Endothelial cell of umbilical vein (primary cell): ENCODE data around the gene FOXJ1. TPM values are rescaled to one million over a fixed set of nuclear protein-coding genes. Genes with fewer than 3 reads are reported as not detected.

Experiments
- BruUV-seq: library from RNA; stranded (reverse); fragments of 400-500 nt; replicated peaks from 2 replicates; lab custom pipeline; 2021; lab: Mats Ljungman, UMichigan
- CTCF ChIA-PET: fragments of 300-600, 350-600 bp; sonication (Branson Sonifier 250); formaldehyde crosslinking; loops from one replicate; lab custom pipeline; 2021; ENCODE audit warnings: antibody characterized with exemption, inconsistent platforms; lab: Charles Lee
- POLR2A ChIA-PET: fragments of 300-600, 350-600 bp; sonication (Branson Sonifier 250); formaldehyde crosslinking; loops from one replicate; lab custom pipeline; 2021; ENCODE audit warnings: antibody characterized with exemption, inconsistent platforms; lab: Charles Lee
- DNase-seq: peaks from one replicate; pipeline ENCODE4 v3.0.0-alpha.2; 2011; ENCODE audit warnings: low read depth, low spot score
- FAIRE-seq: peaks from 2 replicates; lab custom pipeline; 2011; peaks lifted over from hg19 to GRCh38; lab: Jason Lieb, UNC
- H2AFZ ChIP-seq: 2 replicates; pipeline ENCODE4 v1.6.0; 2012; ENCODE audit warnings: low read depth, low read length, control low read depth, inconsistent platforms
- H3K27ac ChIP-seq: 2 replicates; pipeline ENCODE4 v1.5.1; 2011; ENCODE audit warnings: low read depth, mild to moderate bottlenecking, control low read depth, low read length, moderate library complexity; ENCODE audit not compliant: insufficient read depth
- H3K27me3 ChIP-seq, 2 experiments: 2 replicates each; pipeline versions ENCODE4 v1.6.0 to v1.6.1; 2011; ENCODE audit warnings: low read length in 2 of 2, mixed read lengths in 1 of 2; ENCODE audit not compliant: control insufficient read depth in 2 of 2, insufficient read depth in 2 of 2
- H3K36me3 ChIP-seq, 2 experiments: 2 replicates in 1 of 2; 3 replicates in 1 of 2; pipeline ENCODE4 v1.5.1; 2011; ENCODE audit warnings: low read length in 2 of 2, mild to moderate bottlenecking in 1 of 2, moderate library complexity in 1 of 2; ENCODE audit not compliant: control insufficient read depth in 2 of 2, insufficient read depth in 2 of 2; ENCODE audit errors: extremely low read depth in 1 of 2
- H3K4me1 ChIP-seq: 3 replicates; pipeline ENCODE4 v1.5.1; 2011; ENCODE audit warnings: mild to moderate bottlenecking, low read length; ENCODE audit not compliant: control insufficient read depth, insufficient read depth; ENCODE audit errors: extremely low read depth
- H3K4me2 ChIP-seq: 2 replicates; pipeline ENCODE4 v1.6.1; 2011; ENCODE audit warnings: low read length, control low read depth, mixed read lengths; ENCODE audit not compliant: insufficient read depth
- H3K4me3 ChIP-seq, 3 experiments: fragments of 200-600 bp in 1 of 3; sonication (generic), shearing (Covaris generic) in 1 of 3; replicated peaks in 1 of 3; 2 replicates each; pipeline ENCODE4 v1.5.1; 2011 to 2016; ENCODE audit warnings: control low read depth in 3 of 3, low read length in 3 of 3, mild to moderate bottlenecking in 2 of 3, inconsistent platforms in 1 of 3, low read depth in 1 of 3, moderate library complexity in 1 of 3; ENCODE audit not compliant: insufficient read depth in 1 of 3
- H3K79me2 ChIP-seq: 2 replicates; pipeline ENCODE4 v1.6.0; 2012; ENCODE audit warnings: low read length, inconsistent platforms; ENCODE audit not compliant: control insufficient read depth, insufficient read depth
- H3K9ac ChIP-seq: replicated peaks from 2 replicates; pipeline ENCODE3; 2011; ENCODE audit warnings: low read length, control low read depth; ENCODE audit not compliant: insufficient read depth; ENCODE audit errors: extremely low read depth
- H3K9me1 ChIP-seq: replicated peaks from 3 replicates; pipeline ENCODE4 v1.6.0; 2011; ENCODE audit warnings: mild to moderate bottlenecking, low read length; ENCODE audit not compliant: control insufficient read depth, insufficient read depth; ENCODE audit errors: extremely low read depth
- H3K9me3 ChIP-seq: replicated peaks from 2 replicates; pipeline ENCODE4 v1.5.1; 2012; ENCODE audit warnings: low read length, inconsistent platforms; ENCODE audit not compliant: control insufficient read depth, insufficient read depth
- H4K20me1 ChIP-seq: replicated peaks from 2 replicates; pipeline ENCODE3; 2011; ENCODE audit warnings: mild to moderate bottlenecking, low read length; ENCODE audit not compliant: control insufficient read depth, insufficient read depth; ENCODE audit errors: extremely low read depth
- EZH2 ChIP-seq: IDR thresholded peaks from 2 replicates; pipeline ENCODE4 v1.6.1; 2012; ENCODE audit warnings: borderline replicate concordance, low read depth, mild to moderate bottlenecking, moderate library complexity, low read length, inconsistent platforms; ENCODE audit not compliant: severe bottlenecking
- FOS ChIP-seq: IDR thresholded peaks from 2 replicates; pipeline ENCODE4 v1.6.1; 2011; ENCODE audit warnings: mild to moderate bottlenecking, low read length, moderate library complexity, borderline replicate concordance; ENCODE audit not compliant: insufficient read depth
- GATA2 ChIP-seq: IDR thresholded peaks from 2 replicates; pipeline ENCODE4 v1.7.0; 2011; ENCODE audit warnings: low read depth, mild to moderate bottlenecking, moderate library complexity, mixed read lengths, low read length; ENCODE audit not compliant: insufficient read length, insufficient read depth
- JUN ChIP-seq: IDR thresholded peaks from 2 replicates; pipeline ENCODE4 v1.6.1; 2011; ENCODE audit warnings: borderline replicate concordance, low read depth; ENCODE audit not compliant: insufficient read length, insufficient read depth
- MYC ChIP-seq: IDR thresholded peaks from one replicate; pipeline ENCODE4 v1.6.1; 2011; ENCODE audit warnings: mild to moderate bottlenecking, low read depth, low read length
- POLR2A ChIP-seq: IDR thresholded peaks from 2 replicates; pipeline ENCODE4 v1.6.1; 2012; ENCODE audit warnings: low read depth, mild to moderate bottlenecking, control low read depth, low read length
- POLR2AphosphoS5 ChIP-seq: IDR thresholded peaks from 2 replicates; pipeline ENCODE4 v1.6.1; 2012; ENCODE audit warnings: low read depth, mild to moderate bottlenecking, control low read depth, low read length, moderate library complexity; ENCODE audit not compliant: insufficient read depth
- dilution Hi-C: fragments of 300-500 bp; cut with MboI; formaldehyde crosslinking; loops from one replicate; pipeline ENCODE4 v1.15.0; 2019; ENCODE audit warnings: low sequenced_read_pairs; ENCODE audit not compliant: extremely low pct_ligation_motif_present
- intact Hi-C: fragments of 100-400 bp; cut with micrococcal nuclease; formaldehyde crosslinking; loops from one replicate; pipeline ENCODE4 v1.10.0; 2022
- polyA plus RNA-seq, 4 experiments: library from polyadenylated mRNA; depleted of rRNA in 3 of 4; stranded (reverse) in 3 of 4; unstranded in 1 of 4; fragments of >200 nt; gene quantifications; 2 replicates each; pipeline versions ENCODE4 v1.2.1 to v1.2.3, GENCODE V29; 2011 to 2012; ENCODE audit warnings: missing spikeins in 1 of 4
- total RNA-seq: library from RNA; stranded (reverse); gene quantifications from 2 replicates; pipeline ENCODE4 v1.2.3, GENCODE V29; 2021
- TF ChIP-seq, protein P1 (sequence below), 2 donors: IDR thresholded peaks; 1 replicate in 1 of 2; 2 replicates in 1 of 2; pipeline ENCODE4 v1.5.1; 2011; ENCODE audit warnings: low read length in 2 of 2, mild to moderate bottlenecking in 2 of 2, moderate library complexity in 2 of 2, control low read depth in 1 of 2, inconsistent platforms in 1 of 2, low read depth in 1 of 2; ENCODE audit not compliant: insufficient read depth in 1 of 2; ENCODE audit errors: extremely low read depth in 1 of 2
- TF ChIP-seq, protein P2 (sequence below): IDR thresholded peaks from 2 replicates; pipeline ENCODE4 v1.6.1; 2011; ENCODE audit not compliant: insufficient read depth, insufficient read length

FOXJ1 gene
- total and polyA plus RNA-seq, 2 donors (not counting 3 experiments of a cell fraction or from before 2014, with no cell fraction given): not detected

DNA sequence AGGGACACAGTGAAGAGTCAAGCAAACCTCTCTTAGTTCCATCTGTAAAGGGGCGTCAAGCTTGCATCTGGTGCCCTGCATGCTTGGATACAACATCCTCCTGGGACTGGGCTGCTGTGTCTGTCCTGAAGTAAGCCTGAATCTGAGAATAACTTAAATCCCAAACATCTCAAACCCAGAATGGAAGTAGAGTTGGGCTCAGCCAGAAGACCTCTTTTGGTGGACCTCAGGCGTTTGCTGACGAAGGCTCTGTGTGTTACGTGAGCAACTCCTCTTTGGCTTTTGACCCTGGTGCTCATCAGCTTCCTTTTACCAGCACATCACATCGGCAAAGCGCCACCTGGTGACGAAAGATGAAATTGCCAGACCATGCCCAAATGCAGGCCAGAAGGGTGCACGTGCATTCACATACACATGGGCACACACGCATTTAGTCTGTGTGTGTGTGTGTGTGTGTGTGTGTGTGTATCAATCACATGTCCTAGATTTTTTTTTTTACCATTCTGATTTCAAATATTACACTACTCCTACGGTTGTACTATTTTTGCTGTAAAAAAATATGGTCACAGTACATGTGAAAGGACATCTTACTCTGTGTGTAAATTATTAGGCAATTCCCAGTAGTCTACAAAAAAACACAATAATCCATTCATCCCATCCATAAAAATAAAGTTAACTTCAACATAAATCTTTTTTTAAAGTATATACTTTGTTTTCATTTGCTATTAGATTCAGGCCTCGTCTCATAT, 41.1 kb upstream of the FOXJ1 start:
- Histone ChIP-seq H3K4me1 (peaks cover 8% of the 10 kb centered on the region), H3K9me1 (no peaks in the 10 kb centered on the region), H4K20me1 (no peaks in the 10 kb centered on the region), H3K9me3 (no peaks in the 10 kb centered on the region), H3K27me3 (no peaks in the 10 kb centered on the region), H3K36me3 (no peaks in the 10 kb centered on the region), H3K9ac (no peak overlapping the region), H2AFZ (peak overlapping the region; percentile 65), H3K4me3 (no peak overlapping the region), H3K79me2 (no peaks in the 10 kb centered on the region), H3K4me2 (no peak overlapping the region), H3K27ac (no peak overlapping the region)
- DNase-seq: peak; percentile 93
- intact Hi-C loops: loop anchor here (1.0 to 10.0 kb wide), 3 partner anchors 61 to 167 kb away; no protein-coding TSS in a partner anchor
- peak; percentile 98 for FAIRE-seq
- dilution Hi-C loops: no loop called here
- CTCF ChIA-PET: interaction anchor here (0.6 to 5.4 kb wide), 70 partner anchors 8 to 399 kb away, joined by 3 to 99 read pairs (median 5); partner anchors contain the start of genes CDK3, EXOC7, FOXJ1 and MRPL38
- POLR2A ChIA-PET: no interaction called here
- no TSS peak for BruUV-seq
- TF ChIP-seq EZH2: no peak
- TF ChIP-seq MYC: peak; percentile 58
- TF ChIP-seq, protein P1, sequence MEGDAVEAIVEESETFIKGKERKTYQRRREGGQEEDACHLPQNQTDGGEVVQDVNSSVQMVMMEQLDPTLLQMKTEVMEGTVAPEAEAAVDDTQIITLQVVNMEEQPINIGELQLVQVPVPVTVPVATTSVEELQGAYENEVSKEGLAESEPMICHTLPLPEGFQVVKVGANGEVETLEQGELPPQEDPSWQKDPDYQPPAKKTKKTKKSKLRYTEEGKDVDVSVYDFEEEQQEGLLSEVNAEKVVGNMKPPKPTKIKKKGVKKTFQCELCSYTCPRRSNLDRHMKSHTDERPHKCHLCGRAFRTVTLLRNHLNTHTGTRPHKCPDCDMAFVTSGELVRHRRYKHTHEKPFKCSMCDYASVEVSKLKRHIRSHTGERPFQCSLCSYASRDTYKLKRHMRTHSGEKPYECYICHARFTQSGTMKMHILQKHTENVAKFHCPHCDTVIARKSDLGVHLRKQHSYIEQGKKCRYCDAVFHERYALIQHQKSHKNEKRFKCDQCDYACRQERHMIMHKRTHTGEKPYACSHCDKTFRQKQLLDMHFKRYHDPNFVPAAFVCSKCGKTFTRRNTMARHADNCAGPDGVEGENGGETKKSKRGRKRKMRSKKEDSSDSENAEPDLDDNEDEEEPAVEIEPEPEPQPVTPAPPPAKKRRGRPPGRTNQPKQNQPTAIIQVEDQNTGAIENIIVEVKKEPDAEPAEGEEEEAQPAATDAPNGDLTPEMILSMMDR (IDR thresholded peaks at IDR 0.05; ENCODE audit: extremely low read depth in 1 of 2, insufficient read depth in 1 of 2, low read depth in 1 of 2, low read length in 2 of 2): peak; percentile 86 to 88
- TF ChIP-seq POLR2A: no peak
- no peak for TF ChIP-seq JUN
- TF ChIP-seq, protein P2, sequence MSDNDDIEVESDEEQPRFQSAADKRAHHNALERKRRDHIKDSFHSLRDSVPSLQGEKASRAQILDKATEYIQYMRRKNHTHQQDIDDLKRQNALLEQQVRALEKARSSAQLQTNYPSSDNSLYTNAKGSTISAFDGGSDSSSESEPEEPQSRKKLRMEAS: peak; percentile 89
- TF ChIP-seq GATA2: no peak
- no peak for TF ChIP-seq FOS
- no peak for TF ChIP-seq POLR2AphosphoS5
